ENCODE results near the gene RBP3. TPM values are rescaled to one million over a fixed set of nuclear protein-coding genes. Genes with fewer than 3 reads are reported as not detected.

RBP3 gene
- total RNA-seq (2021; ENCODE audit: unreplicated experiment) (not detected), Bru-seq, nascent RNA (not detected), BruChase-seq, experiment 1, labeled RNA remaining after a 6-hour chase (not detected), BruChase-seq, experiment 2, labeled RNA remaining after a 2-hour chase (not detected)
- 0.01 TPM in 1 of 2 replicates, not detected in the other for polyA plus RNA-seq (2012)
- long read RNA-seq, result 0 reads

- ATAC-seq (no peak), DNase-seq (ENCODE audit: low read depth, low spot score) (no peak)
- Histone ChIP-seq H3K4me2 (ENCODE audit: low read length) (no peak within 1 kb of the TSS), H3K27me3 (ENCODE audit: insufficient read depth, low read length) (no peaks in the 10 kb centered on the region), H3K9ac (ENCODE audit: low read length) (no peak within 1 kb of the TSS), H4K20me1 (ENCODE audit: insufficient read depth) (no peaks in the 10 kb centered on the region), H3K4me1 (ENCODE audit: control insufficient read depth in 1 of 2, insufficient read depth in 2 of 2, low read length in 2 of 2) (no peaks in the 10 kb centered on the region), H2AFZ (ENCODE audit: low read depth, low read length, poor library complexity, severe bottlenecking) (no peak within 1 kb of the TSS), H3K27ac (ENCODE audit: low read depth, low read length) (no peak within 1 kb of the TSS), H3K9me2 (ENCODE audit: insufficient read depth) (no peaks in the 10 kb centered on the region), H3K4me3 (replicated peaks in 1 of 2; ENCODE audit: low read depth in 1 of 2, low read length in 2 of 2) (no peak within 1 kb of the TSS), H3K79me2 (ENCODE audit: insufficient read depth, low read length) (no peaks in the 10 kb centered on the region), H3K36me3 (ENCODE audit: control insufficient read depth in 1 of 2, insufficient read depth in 2 of 2, low read length in 2 of 2) (no peaks in the 10 kb centered on the region), H3K9me3 (ENCODE audit: control insufficient read depth in 1 of 2, insufficient read depth in 1 of 2, low read depth in 1 of 2, low read length in 2 of 2) (no peaks in the 10 kb centered on the region)
- TF ChIP-seq SRF (IDR thresholded peaks at IDR 0.05; ENCODE audit: low read depth), result no peak
- TF ChIP-seq CBX3 (IDR thresholded peaks at IDR 0.05; ENCODE audit: low read depth), result no peak
- no peak for TF ChIP-seq REST (IDR thresholded peaks at IDR 0.05; ENCODE audit: low read depth)
- TF ChIP-seq, protein P1, sequence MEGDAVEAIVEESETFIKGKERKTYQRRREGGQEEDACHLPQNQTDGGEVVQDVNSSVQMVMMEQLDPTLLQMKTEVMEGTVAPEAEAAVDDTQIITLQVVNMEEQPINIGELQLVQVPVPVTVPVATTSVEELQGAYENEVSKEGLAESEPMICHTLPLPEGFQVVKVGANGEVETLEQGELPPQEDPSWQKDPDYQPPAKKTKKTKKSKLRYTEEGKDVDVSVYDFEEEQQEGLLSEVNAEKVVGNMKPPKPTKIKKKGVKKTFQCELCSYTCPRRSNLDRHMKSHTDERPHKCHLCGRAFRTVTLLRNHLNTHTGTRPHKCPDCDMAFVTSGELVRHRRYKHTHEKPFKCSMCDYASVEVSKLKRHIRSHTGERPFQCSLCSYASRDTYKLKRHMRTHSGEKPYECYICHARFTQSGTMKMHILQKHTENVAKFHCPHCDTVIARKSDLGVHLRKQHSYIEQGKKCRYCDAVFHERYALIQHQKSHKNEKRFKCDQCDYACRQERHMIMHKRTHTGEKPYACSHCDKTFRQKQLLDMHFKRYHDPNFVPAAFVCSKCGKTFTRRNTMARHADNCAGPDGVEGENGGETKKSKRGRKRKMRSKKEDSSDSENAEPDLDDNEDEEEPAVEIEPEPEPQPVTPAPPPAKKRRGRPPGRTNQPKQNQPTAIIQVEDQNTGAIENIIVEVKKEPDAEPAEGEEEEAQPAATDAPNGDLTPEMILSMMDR (IDR thresholded peaks at IDR 0.05 in 2 of 3, conservative IDR thresholded peaks at IDR 0.05 in 1 of 3; ENCODE audit: borderline replicate concordance in 1 of 3, insufficient read depth in 1 of 3, low read depth in 2 of 3, low read length in 2 of 3), result no peak
- TF ChIP-seq, protein P2, sequence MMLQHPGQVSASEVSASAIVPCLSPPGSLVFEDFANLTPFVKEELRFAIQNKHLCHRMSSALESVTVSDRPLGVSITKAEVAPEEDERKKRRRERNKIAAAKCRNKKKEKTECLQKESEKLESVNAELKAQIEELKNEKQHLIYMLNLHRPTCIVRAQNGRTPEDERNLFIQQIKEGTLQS (IDR thresholded peaks at IDR 0.05), result no peak
- TF ChIP-seq EZH2 (IDR thresholded peaks at IDR 0.05), result no peak
- no peak for TF ChIP-seq RAD21 (IDR thresholded peaks at IDR 0.05; ENCODE audit: low read depth)
- TF ChIP-seq SP1 (IDR thresholded peaks at IDR 0.05; ENCODE audit: low read depth), result no peak
- TF ChIP-seq YY1 (IDR thresholded peaks at IDR 0.05; ENCODE audit: extremely low read depth, insufficient replicate concordance, low read depth, low read length), result no peak
- no peak for TF ChIP-seq POLR2A (IDR thresholded peaks at IDR 0.05; ENCODE audit: borderline replicate concordance, extremely low read depth, insufficient read depth, insufficient read length)
- TF ChIP-seq ZBTB33 (IDR thresholded peaks at IDR 0.05; ENCODE audit: extremely low read depth, insufficient replicate concordance, low read length), result no peak
- no peak for TF ChIP-seq POLR2AphosphoS5 (IDR thresholded peaks at IDR 0.05; ENCODE audit: low read depth, low read length)
- no peak for TF ChIP-seq TCF7L2 (IDR thresholded peaks at IDR 0.05; ENCODE audit: borderline replicate concordance, extremely low read depth, insufficient read depth, insufficient read length)
- ChIA-PET CTCF (interaction anchor here (0.9 kb wide), 1 partner anchor 13 kb away, joined by 3 read pairs; no protein-coding TSS in a partner anchor), RAD21 (ENCODE audit: low non-redundant PET in 1 of 2, low total read pairs in 2 of 2, uncharacterized antibody in 2 of 2, unreplicated experiment in 2 of 2) (no interaction called here), POLR2A (no interaction called here)
- no TSS peak for BruUV-seq (replicated peaks)
- intact Hi-C loops (cut with micrococcal nuclease), result no loop called here
Observed at GRCh38 chr10:47348138-47348651, at the start of gene RBP3. Gene RBP3, plus strand, starts transcription at chr10:47348363. Its CDS starts 122 bp downstream, at chr10:47348485.
